Gastroesophageal sphincter (tissue), 3 donors: ENCODE measurements around the gene L2HGDH.

Experiments
- POLR2A ChIP-seq, 2 donors: fragments of 450-650 bp; IDR thresholded peaks; one replicate each; pipeline ENCODE4 v1.6.1; 2017; ENCODE audit warnings: antibody characterized with exemption in 2 of 2, mild to moderate bottlenecking in 2 of 2, moderate library complexity in 1 of 2
- POLR2AphosphoS5 ChIP-seq: sonication (generic); formaldehyde crosslinking; IDR thresholded peaks from one replicate; pipeline ENCODE4 v1.6.1; 2017; ENCODE audit warnings: antibody characterized with exemption
- TF ChIP-seq, protein P1 (sequence below), 4 experiments: fragments of 200-600 bp in 2 of 4; fragments of 450-650 bp in 2 of 4; sonication (generic) in 1 of 4; IDR thresholded peaks; one replicate each; pipeline ENCODE4 v1.5.1; 2017 to 2019; ENCODE audit warnings: antibody characterized with exemption in 4 of 4, mild to moderate bottlenecking in 2 of 4, moderate library complexity in 2 of 4

DNA sequence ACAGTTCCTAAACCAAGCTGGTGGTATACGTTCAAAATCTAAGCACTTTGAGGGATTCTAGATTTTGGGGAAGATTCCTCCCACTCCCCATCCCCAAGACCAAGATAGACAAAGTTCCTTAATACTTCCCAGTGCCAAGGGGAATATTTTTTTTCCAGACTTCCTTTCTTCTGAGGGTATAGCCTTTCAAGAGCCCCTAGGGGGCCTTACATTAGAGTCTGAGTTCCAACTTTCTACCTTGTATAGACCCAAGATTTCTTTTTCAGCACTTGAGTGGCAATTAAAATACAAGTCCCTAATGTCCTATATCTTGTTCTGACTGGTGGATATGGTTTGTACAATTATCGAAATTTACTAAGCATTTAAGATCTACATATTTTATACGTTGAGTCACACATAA, 52.0 kb downstream of the L2HGDH start:
- TF ChIP-seq, protein P1, sequence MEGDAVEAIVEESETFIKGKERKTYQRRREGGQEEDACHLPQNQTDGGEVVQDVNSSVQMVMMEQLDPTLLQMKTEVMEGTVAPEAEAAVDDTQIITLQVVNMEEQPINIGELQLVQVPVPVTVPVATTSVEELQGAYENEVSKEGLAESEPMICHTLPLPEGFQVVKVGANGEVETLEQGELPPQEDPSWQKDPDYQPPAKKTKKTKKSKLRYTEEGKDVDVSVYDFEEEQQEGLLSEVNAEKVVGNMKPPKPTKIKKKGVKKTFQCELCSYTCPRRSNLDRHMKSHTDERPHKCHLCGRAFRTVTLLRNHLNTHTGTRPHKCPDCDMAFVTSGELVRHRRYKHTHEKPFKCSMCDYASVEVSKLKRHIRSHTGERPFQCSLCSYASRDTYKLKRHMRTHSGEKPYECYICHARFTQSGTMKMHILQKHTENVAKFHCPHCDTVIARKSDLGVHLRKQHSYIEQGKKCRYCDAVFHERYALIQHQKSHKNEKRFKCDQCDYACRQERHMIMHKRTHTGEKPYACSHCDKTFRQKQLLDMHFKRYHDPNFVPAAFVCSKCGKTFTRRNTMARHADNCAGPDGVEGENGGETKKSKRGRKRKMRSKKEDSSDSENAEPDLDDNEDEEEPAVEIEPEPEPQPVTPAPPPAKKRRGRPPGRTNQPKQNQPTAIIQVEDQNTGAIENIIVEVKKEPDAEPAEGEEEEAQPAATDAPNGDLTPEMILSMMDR (IDR thresholded peaks at IDR 0.05): no peak
- TF ChIP-seq POLR2AphosphoS5: no peak
- TF ChIP-seq POLR2A (IDR thresholded peaks at IDR 0.05): no peak
